Measurements from ENCODE around the gene BBS1.

- TF ChIP-seq CTCF (conservative IDR thresholded peaks at IDR 0.05; ENCODE audit: low read depth, low read length) (no peak), EZH2 (IDR thresholded peaks at IDR 0.05; ENCODE audit: low read length, unreplicated experiment) (no peak), EZH2phosphoT487 (IDR thresholded peaks at IDR 0.05; ENCODE audit: borderline replicate concordance, low read length) (no peak)
Observed at GRCh38 chr11:66542362-66542761, 31.9 kb downstream of the BBS1 start.

Data from PC-3 (cell line).